Neural cell (in vitro differentiated cells): ENCODE results near the gene GSN.

ENCODE experiments used
- CTCF ChIP-seq: fragments of 450-650 bp; IDR thresholded peaks from 2 replicates; pipeline ENCODE4 v1.5.1; 2014; ENCODE audit warnings: antibody characterized with exemption, mild to moderate bottlenecking, moderate library complexity; ENCODE audit not compliant: poor library complexity, severe bottlenecking
- EZH2 ChIP-seq: fragments of 200-600, 300-800 bp; shearing (Covaris generic), sonication (generic); IDR thresholded peaks from 2 replicates; pipeline ENCODE4 v1.6.1; 2014; ENCODE audit warnings: antibody characterized with exemption, low read length, borderline replicate concordance, mild to moderate bottlenecking; ENCODE audit not compliant: insufficient read depth, poor library complexity, severe bottlenecking
- MXI1 ChIP-seq: fragments of 450-650 bp; conservative IDR thresholded peaks from 2 replicates; pipeline ENCODE4 v1.6.1; 2014; ENCODE audit warnings: antibody characterized with exemption, mild to moderate bottlenecking; ENCODE audit not compliant: poor library complexity, severe bottlenecking
- POLR2AphosphoS5 ChIP-seq: IDR thresholded peaks from 2 replicates; pipeline ENCODE4 v1.6.1; 2012
- REST ChIP-seq: IDR thresholded peaks from 2 replicates; pipeline ENCODE4 v1.6.1; 2012; ENCODE audit warnings: borderline replicate concordance
- SMC3 ChIP-seq: fragments of 450-650 bp; conservative IDR thresholded peaks from 2 replicates; pipeline ENCODE4 v1.6.1; 2014; ENCODE audit warnings: antibody characterized with exemption, mild to moderate bottlenecking, moderate library complexity; ENCODE audit not compliant: poor library complexity

GRCh38 chr9:121246821-121247561 is 21.0 kb upstream of the GSN start:
- TF ChIP-seq SMC3 (no peak), CTCF (no peak), POLR2AphosphoS5 (no peak), MXI1 (no peak), EZH2 (no peak), REST (no peak)
